ENCODE results near the gene CIAO3.
"Not testable (repeated sequence)": the region's sequence is repeated elsewhere in the genome, so short reads cannot be mapped to it uniquely, and the experiment has no call there.

Gene CIAO3

GRCh38 chr16:722835-723633, 17.8 kb downstream of the CIAO3 start:
- no peak for DNase-seq (ENCODE audit: low read depth)

GRCh38 chr16:721765-722540, 18.8 kb downstream of the CIAO3 start:
- no peak for DNase-seq (ENCODE audit: low read depth)

- DNase-seq (ENCODE audit: low read depth) = peak; percentile 27
These were observed 19.6 kb downstream of the CIAO3 start, which contains the start of gene ANTKMT for GRCh38 chr16:720990-721764. TSS of gene ANTKMT (plus strand) at chr16:721146. CDS start at chr16:721275, 129 bp downstream.

GRCh38 chr16:720447-720989, 20.3 kb downstream of the CIAO3 start:
- DNase-seq (ENCODE audit: low read depth) = no peak

- no peak for DNase-seq (ENCODE audit: low read depth)
These were observed 20.9 kb downstream of the CIAO3 start for GRCh38 chr16:719815-720446.

- no peak for DNase-seq (ENCODE audit: low read depth)
These were observed 21.9 kb downstream of the CIAO3 start for GRCh38 chr16:718922-719321.

GRCh38 chr16:718389-718788, 22.4 kb downstream of the CIAO3 start:
- DNase-seq (ENCODE audit: low read depth) = no peak

GRCh38 chr16:717450-718245, 23.1 kb downstream of the CIAO3 start:
- DNase-seq (ENCODE audit: low read depth) = no peak

GRCh38 chr16:716768-717325, 23.9 kb downstream of the CIAO3 start:
- no peak for DNase-seq (ENCODE audit: low read depth)

- DNase-seq (ENCODE audit: low read depth) = no peak
These were observed 24.6 kb downstream of the CIAO3 start for GRCh38 chr16:716200-716568.

- DNase-seq (ENCODE audit: low read depth) = no peak
These were observed 25.2 kb downstream of the CIAO3 start for GRCh38 chr16:715477-716199.

GRCh38 chr16:714558-715476, 26.0 kb downstream of the CIAO3 start, which contains the start of gene METRN:
TSS of gene METRN (plus strand) at chr16:715118. CDS start at chr16:715290, 172 bp downstream.
- peak; percentile 74 for DNase-seq (ENCODE audit: low read depth)

GRCh38 chr16:714079-714478, 26.7 kb downstream of the CIAO3 start:
- no peak for DNase-seq (ENCODE audit: low read depth)

- DNase-seq (ENCODE audit: low read depth) = not testable (repeated sequence)
These were observed 28.0 kb downstream of the CIAO3 start for GRCh38 chr16:712740-713250.

- peak; percentile 56 for DNase-seq (ENCODE audit: low read depth)
These were observed 29.1 kb downstream of the CIAO3 start for GRCh38 chr16:711548-712320.

- no peak for DNase-seq (ENCODE audit: low read depth)
These were observed 29.7 kb downstream of the CIAO3 start for GRCh38 chr16:711084-711483.

GRCh38 chr16:710500-711075, 30.2 kb downstream of the CIAO3 start:
- DNase-seq (ENCODE audit: low read depth) = no peak

All from stimulated activated CD8-positive, alpha-beta memory T cell treated with anti-CD3 and anti-CD28 coated beads, Interleukin-15, amount 100 ng/mL, for 1 hour (primary cell).